ENCODE data around the gene TMEM167B. TPM values are rescaled to one million over a fixed set of nuclear protein-coding genes. Genes with fewer than 3 reads are reported as not detected.
"Not testable (repeated sequence)": the region's sequence is repeated elsewhere in the genome, so short reads cannot be mapped to it uniquely, and the experiment has no call there.

The TMEM167B gene
- total RNA-seq, 1 experiment from 2014 or later = 24.7 TPM

- Histone ChIP-seq H3K27me3 (no peaks in the 10 kb centered on the region), H3K4me3 (no peak overlapping the region), H3K27ac (no peak overlapping the region), H3K9me3 (replicated peaks) (no peaks in the 10 kb centered on the region), H3K4me1 (no peaks in the 10 kb centered on the region), H3K36me3 (no peaks in the 10 kb centered on the region)
- no peak for DNase-seq
Observed at GRCh38 chr1:109115685-109116084, 25.1 kb downstream of the TMEM167B start.

- no peaks in the 10 kb centered on the region for H3K9me3 ChIP-seq (replicated peaks)
- DNase-seq = no peak
- no peaks in the 10 kb centered on the region for H3K4me1 ChIP-seq
- H3K36me3 ChIP-seq = no peaks in the 10 kb centered on the region
- no peaks in the 10 kb centered on the region for H3K27me3 ChIP-seq
- no peak overlapping the region for H3K27ac ChIP-seq
- H3K4me3 ChIP-seq = no peak overlapping the region
Observed at GRCh38 chr1:109116286-109116685, 25.7 kb downstream of the TMEM167B start.

- H3K27ac ChIP-seq = no peak overlapping the region
- H3K4me1 ChIP-seq = no peaks in the 10 kb centered on the region
- H3K36me3 ChIP-seq = no peaks in the 10 kb centered on the region
- H3K9me3 ChIP-seq (replicated peaks) = no peaks in the 10 kb centered on the region
- no peak overlapping the region for H3K4me3 ChIP-seq
- no peak for DNase-seq
- H3K27me3 ChIP-seq = no peaks in the 10 kb centered on the region
Observed at GRCh38 chr1:109118089-109118488, 27.5 kb downstream of the TMEM167B start.

- Histone ChIP-seq H3K4me1 (no peaks in the 10 kb centered on the region), H3K4me3 (no peak overlapping the region), H3K27me3 (no peaks in the 10 kb centered on the region), H3K9me3 (replicated peaks) (no peaks in the 10 kb centered on the region), H3K27ac (no peak overlapping the region), H3K36me3 (no peaks in the 10 kb centered on the region)
- no peak for DNase-seq
Observed at GRCh38 chr1:109120356-109120755, 29.8 kb downstream of the TMEM167B start.

- Histone ChIP-seq H3K27ac (no peak overlapping the region), H3K9me3 (replicated peaks) (no peaks in the 10 kb centered on the region), H3K4me1 (no peaks in the 10 kb centered on the region), H3K4me3 (no peak overlapping the region), H3K36me3 (no peaks in the 10 kb centered on the region), H3K27me3 (no peaks in the 10 kb centered on the region)
- no peak for DNase-seq
Observed at GRCh38 chr1:109131059-109131458, 40.5 kb downstream of the TMEM167B start.

- no peaks in the 10 kb centered on the region for H3K27me3 ChIP-seq
- H3K4me1 ChIP-seq = no peaks in the 10 kb centered on the region
- no peaks in the 10 kb centered on the region for H3K36me3 ChIP-seq
- DNase-seq = no peak
- no peak overlapping the region for H3K4me3 ChIP-seq
- H3K27ac ChIP-seq = no peak overlapping the region
- no peaks in the 10 kb centered on the region for H3K9me3 ChIP-seq (replicated peaks)
Observed at GRCh38 chr1:109131800-109132199, 41.2 kb downstream of the TMEM167B start.

- Histone ChIP-seq H3K9me3 (replicated peaks) (no peaks in the 10 kb centered on the region), H3K36me3 (no peaks in the 10 kb centered on the region), H3K4me1 (no peaks in the 10 kb centered on the region), H3K27me3 (no peaks in the 10 kb centered on the region), H3K27ac (no peak overlapping the region), H3K4me3 (no peak overlapping the region)
- DNase-seq = no peak
Observed at GRCh38 chr1:109133002-109133706, 42.6 kb downstream of the TMEM167B start.

GRCh38 chr1:109133815-109134214 is 43.3 kb downstream of the TMEM167B start:
- Histone ChIP-seq H3K4me1 (no peaks in the 10 kb centered on the region), H3K27ac (no peak overlapping the region), H3K9me3 (replicated peaks) (no peaks in the 10 kb centered on the region), H3K27me3 (no peaks in the 10 kb centered on the region), H3K4me3 (no peak overlapping the region), H3K36me3 (no peaks in the 10 kb centered on the region)
- DNase-seq = no peak

- no peaks in the 10 kb centered on the region for H3K9me3 ChIP-seq (replicated peaks)
- DNase-seq = no peak
- H3K4me1 ChIP-seq = no peaks in the 10 kb centered on the region
- no peak overlapping the region for H3K4me3 ChIP-seq
- H3K27ac ChIP-seq = no peak overlapping the region
- no peaks in the 10 kb centered on the region for H3K36me3 ChIP-seq
- H3K27me3 ChIP-seq = no peaks in the 10 kb centered on the region
Observed at GRCh38 chr1:109134423-109134822, 43.9 kb downstream of the TMEM167B start.

GRCh38 chr1:109135940-109136339 is 45.4 kb downstream of the TMEM167B start:
- no peaks in the 10 kb centered on the region for H3K4me1 ChIP-seq
- H3K27me3 ChIP-seq = no peaks in the 10 kb centered on the region
- DNase-seq = no peak
- no peak overlapping the region for H3K27ac ChIP-seq
- H3K4me3 ChIP-seq = no peak overlapping the region
- no peaks in the 10 kb centered on the region for H3K9me3 ChIP-seq (replicated peaks)
- no peaks in the 10 kb centered on the region for H3K36me3 ChIP-seq

GRCh38 chr1:109136766-109137165 is 46.2 kb downstream of the TMEM167B start:
- H3K4me3 ChIP-seq = no peak overlapping the region
- DNase-seq = no peak
- H3K36me3 ChIP-seq = no peaks in the 10 kb centered on the region

GRCh38 chr1:109137958-109138357 is 47.4 kb downstream of the TMEM167B start:
- no peaks in the 10 kb centered on the region for H3K4me1 ChIP-seq

More at GRCh38 chr1:109136766-109137165, 46.2 kb downstream of the TMEM167B start:
- Histone ChIP-seq H3K9me3 (replicated peaks) (no peaks in the 10 kb centered on the region), H3K27ac (no peak overlapping the region), H3K4me1 (no peaks in the 10 kb centered on the region), H3K27me3 (no peaks in the 10 kb centered on the region)

GRCh38 chr1:109138358-109138757 is 47.8 kb downstream of the TMEM167B start:
- Histone ChIP-seq H3K4me3 (no peak overlapping the region), H3K36me3 (no peaks in the 10 kb centered on the region), H3K4me1 (no peaks in the 10 kb centered on the region), H3K27ac (no peak overlapping the region), H3K27me3 (no peaks in the 10 kb centered on the region), H3K9me3 (replicated peaks) (no peaks in the 10 kb centered on the region)
- no peak for DNase-seq

More at GRCh38 chr1:109137958-109138357, 47.4 kb downstream of the TMEM167B start:
- H3K27ac ChIP-seq = no peak overlapping the region
- no peaks in the 10 kb centered on the region for H3K9me3 ChIP-seq (replicated peaks)
- no peak for DNase-seq
- no peak overlapping the region for H3K4me3 ChIP-seq
- no peaks in the 10 kb centered on the region for H3K27me3 ChIP-seq
- no peaks in the 10 kb centered on the region for H3K36me3 ChIP-seq

- H3K36me3 ChIP-seq = no peaks in the 10 kb centered on the region
- DNase-seq = no peak
- no peak overlapping the region for H3K27ac ChIP-seq
- no peaks in the 10 kb centered on the region for H3K9me3 ChIP-seq (replicated peaks)
- no peak overlapping the region for H3K4me3 ChIP-seq
- no peaks in the 10 kb centered on the region for H3K4me1 ChIP-seq
- no peaks in the 10 kb centered on the region for H3K27me3 ChIP-seq
Observed at GRCh38 chr1:109140392-109140791, 49.8 kb downstream of the TMEM167B start.

- Histone ChIP-seq H3K9me3 (replicated peaks) (no peaks in the 10 kb centered on the region), H3K27ac (no peak overlapping the region), H3K4me3 (no peak overlapping the region), H3K27me3 (no peaks in the 10 kb centered on the region), H3K36me3 (no peaks in the 10 kb centered on the region), H3K4me1 (no peaks in the 10 kb centered on the region)
- DNase-seq = no peak
Observed at GRCh38 chr1:109142260-109142659, 51.7 kb downstream of the TMEM167B start.

- not testable (repeated sequence) for H3K9me3 ChIP-seq (replicated peaks); H3K4me3 ChIP-seq; DNase-seq; H3K27ac ChIP-seq; H3K36me3 ChIP-seq; H3K4me1 ChIP-seq; H3K27me3 ChIP-seq
Observed at GRCh38 chr1:109142725-109143124, 52.2 kb downstream of the TMEM167B start.
